Muscle layer of colon (tissue), 2 donors: ENCODE results near the gene NUP98.

ENCODE experiments used
- H3K27ac ChIP-seq: one replicate; pipeline ENCODE4 v1.7.0; 2013; ENCODE audit warnings: low read depth, mild to moderate bottlenecking, low read length, moderate library complexity
- H3K27me3 ChIP-seq, 2 donors: one replicate each; pipeline ENCODE4 v1.7.0; 2013; ENCODE audit warnings: low read length in 2 of 2, mild to moderate bottlenecking in 2 of 2; ENCODE audit not compliant: insufficient read depth in 2 of 2, control insufficient read depth in 1 of 2
- H3K36me3 ChIP-seq: one replicate; pipeline ENCODE4 v1.7.0; 2013; ENCODE audit warnings: mild to moderate bottlenecking, low read length; ENCODE audit not compliant: insufficient read depth
- H3K4me1 ChIP-seq: one replicate; pipeline ENCODE4 v1.7.0; 2013; ENCODE audit warnings: mild to moderate bottlenecking, low read length; ENCODE audit not compliant: insufficient read depth
- H3K4me3 ChIP-seq, 2 donors: one replicate each; pipeline ENCODE4 v1.7.0; 2013; ENCODE audit warnings: low read length in 2 of 2, low read depth in 1 of 2, mild to moderate bottlenecking in 1 of 2, moderate library complexity in 1 of 2
- H3K9ac ChIP-seq: one replicate; pipeline ENCODE4 v1.7.0; 2013; ENCODE audit warnings: low read length
- H3K9me3 ChIP-seq: one replicate; pipeline ENCODE4 v1.7.0; 2013; ENCODE audit warnings: mild to moderate bottlenecking, low read length
- donor health status: abdominal sarcoma.
- donor health status: Adenocarcinoma of cecum.

Gene NUP98

GRCh38 chr11:3631331-3631730 lies 166.0 kb downstream of the NUP98 start:
- Histone ChIP-seq H3K9me3 (no peaks in the 10 kb centered on the region), H3K36me3 (no peaks in the 10 kb centered on the region), H3K4me1 (no peaks in the 10 kb centered on the region), H3K4me3 (no peak overlapping the region), H3K27ac (no peak overlapping the region), H3K9ac (no peak overlapping the region), H3K27me3 (no peaks in the 10 kb centered on the region)

GRCh38 chr11:3627291-3627690 lies 170.1 kb downstream of the NUP98 start:
- Histone ChIP-seq H3K9me3 (no peaks in the 10 kb centered on the region), H3K4me3 (no peak overlapping the region), H3K27me3 (no peaks in the 10 kb centered on the region), H3K4me1 (no peaks in the 10 kb centered on the region), H3K27ac (no peak overlapping the region), H3K9ac (no peak overlapping the region), H3K36me3 (no peaks in the 10 kb centered on the region)

DNA sequence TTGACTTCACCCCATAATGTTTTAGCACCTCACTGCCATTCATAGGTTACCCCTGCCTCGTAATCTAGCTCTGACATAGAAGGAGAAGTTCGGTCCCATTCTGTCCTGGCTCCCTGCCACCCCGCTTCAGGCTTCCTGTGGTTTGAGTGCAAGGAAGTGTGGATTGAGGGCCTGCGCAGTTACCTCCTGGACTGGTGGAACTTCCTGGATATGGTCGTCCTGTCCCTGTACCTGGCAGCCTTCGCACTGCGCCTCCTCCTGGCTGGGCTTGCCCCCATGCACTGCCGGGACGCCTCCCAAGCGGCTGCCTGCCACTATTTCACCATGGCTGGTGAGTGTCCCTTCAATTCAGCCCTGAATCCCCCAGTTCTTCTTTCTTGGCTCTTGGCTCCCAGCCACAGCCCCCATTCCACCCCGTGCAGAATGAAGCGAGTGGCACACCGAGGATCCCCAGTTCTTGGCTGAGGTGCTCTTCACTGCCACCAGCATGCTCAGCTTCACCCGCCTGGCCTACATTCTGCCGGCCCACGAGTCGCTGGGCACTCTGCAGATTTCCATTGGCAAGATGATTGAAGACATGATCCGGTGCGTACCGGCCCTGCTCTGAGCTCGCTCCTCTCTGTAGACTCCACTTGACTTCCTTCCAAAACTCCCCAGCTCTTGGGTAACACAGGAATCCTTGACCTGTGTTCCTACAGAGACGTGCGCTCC lies 170.9 kb downstream of the NUP98 start:
- H3K36me3 ChIP-seq: no peaks in the 10 kb centered on the region
- no peak overlapping the region for H3K4me3 ChIP-seq
- H3K27ac ChIP-seq: no peak overlapping the region
- H3K27me3 ChIP-seq: no peaks in the 10 kb centered on the region
- no peaks in the 10 kb centered on the region for H3K4me1 ChIP-seq
- no peaks in the 10 kb centered on the region for H3K9me3 ChIP-seq
- H3K9ac ChIP-seq: no peak overlapping the region
